HG03521 (cell line): Measurements from ENCODE around the gene KRTAP10-9.
"Not testable (repeated sequence)": the region's sequence is repeated elsewhere in the genome, so short reads cannot be mapped to it uniquely, and the experiment has no call there.

Experiments
- ATAC-seq: cut with Tn5 transposase; IDR thresholded peaks from one replicate; pipeline ENCODE4 v1.9.1; 2021; ENCODE audit warnings: mild to moderate bottlenecking, moderate library complexity; ENCODE audit not compliant: unreplicated experiment

The KRTAP10-9 gene

GRCh38 chr21:44594406-44594916 is 32.4 kb upstream of the KRTAP10-9 start:
- ATAC-seq, result no peak

DNA sequence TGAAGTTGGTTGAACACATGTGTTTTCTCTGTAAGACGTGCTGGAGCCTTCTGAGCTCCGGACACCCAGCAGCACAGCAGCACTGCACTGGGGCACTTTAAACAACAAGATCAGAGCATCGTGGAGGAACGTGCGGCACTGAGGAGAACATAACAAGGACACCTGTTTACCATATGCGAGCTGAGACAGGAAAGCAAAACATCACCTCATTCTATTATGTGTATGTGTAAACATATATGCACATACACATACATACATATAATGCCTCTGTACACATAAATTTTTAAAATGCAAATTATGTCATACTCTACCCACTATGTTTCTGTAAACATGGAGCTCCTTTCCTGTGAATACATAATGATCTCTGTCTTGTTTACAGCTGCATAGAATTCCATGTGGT is 31.4 kb upstream of the KRTAP10-9 start:
- no peak for ATAC-seq

DNA sequence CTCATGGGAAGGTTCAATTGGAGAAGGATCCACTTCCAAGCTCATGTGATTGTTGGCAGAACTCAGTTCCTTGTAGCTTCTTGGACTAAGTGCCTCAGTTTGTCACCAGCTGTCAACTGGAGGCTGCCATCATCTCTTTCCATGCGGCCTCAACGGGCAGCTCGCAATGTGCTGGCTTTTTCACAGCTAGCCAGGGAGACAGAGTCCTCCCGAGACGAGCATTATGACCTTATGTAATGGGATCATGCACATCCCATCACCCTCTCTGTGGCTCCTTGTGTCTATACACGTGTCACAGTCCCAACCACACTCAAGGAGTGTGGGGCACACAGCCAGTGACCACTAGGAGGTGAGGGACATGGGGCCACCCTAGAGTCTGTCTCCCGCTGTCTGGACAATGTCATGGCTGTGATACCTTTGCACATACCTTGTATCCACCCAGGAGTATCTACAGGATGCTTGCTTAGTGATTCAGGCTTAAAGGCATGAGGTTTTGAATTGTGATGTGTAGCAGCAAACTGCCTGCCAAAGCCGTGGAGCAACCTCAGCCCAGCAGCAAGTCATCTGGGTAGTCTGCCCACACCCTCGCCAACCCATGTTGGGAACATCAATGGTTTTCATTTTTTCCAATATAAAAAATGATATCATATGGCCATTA is 30.7 kb upstream of the KRTAP10-9 start:
- no peak for ATAC-seq

GRCh38 chr21:44598061-44598460 is 28.8 kb upstream of the KRTAP10-9 start:
- no peak for ATAC-seq

- ATAC-seq, result no peak
Measured at GRCh38 chr21:44599264-44600029, 27.4 kb upstream of the KRTAP10-9 start.

DNA sequence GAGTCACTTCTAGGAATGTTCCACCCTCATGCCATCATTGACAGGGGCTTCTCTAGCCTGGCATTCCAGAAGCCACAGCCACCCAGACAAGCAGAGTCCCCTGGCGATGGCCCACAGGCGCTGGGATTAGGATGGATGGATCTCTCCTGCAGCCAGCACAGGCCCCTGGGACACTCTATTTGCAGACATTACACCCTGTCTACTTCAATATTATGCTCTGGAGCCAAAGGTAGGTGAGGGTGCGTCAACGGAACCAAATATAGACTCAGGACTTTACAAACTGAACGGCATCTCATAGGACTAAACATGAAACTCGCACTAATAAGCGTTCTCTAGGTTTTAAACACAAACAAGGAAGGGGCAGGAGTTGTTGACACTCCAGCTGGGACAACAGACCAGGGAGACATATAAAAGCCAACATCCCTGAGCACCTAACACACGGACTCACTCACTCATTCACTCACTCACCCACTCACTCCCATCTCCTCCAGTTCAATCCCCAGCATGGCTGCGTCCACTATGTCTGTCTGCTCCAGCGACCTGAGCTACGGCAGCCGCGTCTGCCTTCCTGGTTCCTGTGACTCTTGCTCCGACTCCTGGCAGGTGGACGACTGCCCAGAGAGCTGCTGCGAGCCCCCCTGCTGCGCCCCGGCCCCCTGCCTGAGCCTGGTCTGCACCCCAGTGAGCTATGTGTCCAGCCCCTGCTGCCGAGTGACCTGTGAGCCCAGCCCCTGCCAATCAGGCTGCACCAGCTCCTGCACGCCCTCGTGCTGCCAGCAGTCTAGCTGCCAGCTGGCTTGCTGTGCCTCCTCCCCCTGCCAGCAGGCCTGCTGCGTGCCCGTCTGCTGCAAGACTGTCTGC is 26.5 kb upstream of the KRTAP10-9 start, which contains the start of gene KRTAP10-7:
Gene KRTAP10-7, plus strand, starts transcription at position 480 of the 861 bp plus-strand sequence. Its CDS starts 25 bp downstream, at position 505.
- not testable (repeated sequence) for ATAC-seq

- ATAC-seq, result not testable (repeated sequence)
Measured at GRCh38 chr21:44601091-44601490, 25.8 kb upstream of the KRTAP10-9 start.

DNA sequence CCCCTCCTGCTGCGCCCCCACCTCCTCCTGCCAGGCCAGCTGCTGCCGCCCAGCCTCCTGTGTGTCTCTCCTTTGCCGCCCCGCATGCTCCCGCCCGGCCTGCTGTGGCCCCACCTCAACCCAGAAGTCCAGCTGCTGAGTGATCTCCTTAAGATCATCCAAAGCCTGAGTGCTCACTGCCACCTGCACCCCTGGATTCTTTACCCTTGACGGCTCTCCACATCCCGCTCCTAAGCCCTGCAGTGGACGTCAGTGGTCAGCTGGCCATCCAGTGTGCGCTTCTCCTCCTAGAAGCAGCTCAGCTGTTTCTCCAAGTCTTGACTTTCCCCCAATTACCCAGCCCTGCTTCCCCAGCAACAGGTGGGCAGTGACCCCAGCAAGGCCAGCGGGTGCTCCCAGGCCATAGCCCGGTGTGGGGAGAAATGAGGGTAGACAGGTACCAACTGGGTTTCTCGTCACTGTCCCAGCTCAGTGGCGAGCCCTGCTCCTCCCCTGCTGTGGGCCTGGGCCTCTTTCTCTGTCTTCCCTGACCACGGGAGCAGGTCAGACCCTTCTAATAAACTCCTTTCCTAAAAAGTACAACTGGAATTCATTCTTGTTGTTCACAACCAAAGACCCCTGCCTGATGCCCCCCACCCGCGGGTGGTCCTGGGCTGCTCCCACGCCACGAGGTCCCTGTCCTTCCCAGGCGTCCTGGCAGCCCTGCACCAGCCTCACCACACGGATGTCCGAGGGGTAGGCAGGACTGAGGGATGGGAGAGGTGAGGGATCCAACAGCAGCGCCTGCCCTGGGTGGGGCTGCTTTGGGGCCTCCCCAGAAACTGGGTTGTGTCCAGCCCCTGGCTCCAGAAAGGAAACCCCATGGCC is 25.1 kb upstream of the KRTAP10-9 start:
- ATAC-seq, result no peak

GRCh38 chr21:44602463-44602850 is 24.4 kb upstream of the KRTAP10-9 start:
- no peak for ATAC-seq

GRCh38 chr21:44603109-44603875 is 23.6 kb upstream of the KRTAP10-9 start:
- no peak for ATAC-seq

DNA sequence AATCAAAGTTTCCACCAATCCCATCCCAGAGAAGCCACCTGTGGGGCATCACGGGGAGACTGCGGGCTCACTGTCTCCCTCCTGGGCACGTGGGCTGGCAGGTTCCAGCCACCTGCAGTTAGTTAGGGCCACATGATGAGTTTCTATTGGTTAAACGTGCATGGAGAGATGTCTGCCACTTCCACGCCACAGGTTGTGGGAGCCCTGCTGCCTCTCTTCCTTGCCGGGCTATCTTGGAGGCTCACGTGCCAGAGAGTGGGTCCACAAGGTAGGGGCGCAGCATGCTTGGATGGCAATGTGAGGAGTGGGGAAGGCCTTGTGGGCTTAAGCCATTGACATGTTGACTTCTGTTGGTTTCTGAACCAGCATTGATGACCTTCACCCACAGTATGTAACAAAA is 23.0 kb upstream of the KRTAP10-9 start:
- ATAC-seq, result no peak

DNA sequence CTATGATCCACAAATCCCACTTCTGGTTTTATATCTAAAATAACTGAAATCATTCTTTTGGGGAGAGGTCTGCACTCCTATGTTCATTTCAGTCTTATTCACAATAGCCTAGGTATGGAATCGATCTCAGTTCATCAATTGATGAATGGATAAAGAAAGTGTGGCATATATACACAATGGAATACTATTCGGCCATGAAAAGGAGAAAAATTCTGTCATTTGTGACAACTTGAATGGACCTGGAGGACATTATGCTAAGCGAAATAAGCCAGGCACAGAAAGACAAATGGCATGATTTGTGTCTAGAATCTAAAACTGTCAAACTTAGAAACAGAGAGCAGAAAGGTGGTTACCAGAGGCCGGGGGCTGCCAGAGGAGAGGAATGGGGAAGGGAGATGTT is 20.4 kb upstream of the KRTAP10-9 start:
- ATAC-seq, result no peak

- no peak for ATAC-seq
Measured at GRCh38 chr21:44609193-44609592, 17.7 kb upstream of the KRTAP10-9 start.

DNA sequence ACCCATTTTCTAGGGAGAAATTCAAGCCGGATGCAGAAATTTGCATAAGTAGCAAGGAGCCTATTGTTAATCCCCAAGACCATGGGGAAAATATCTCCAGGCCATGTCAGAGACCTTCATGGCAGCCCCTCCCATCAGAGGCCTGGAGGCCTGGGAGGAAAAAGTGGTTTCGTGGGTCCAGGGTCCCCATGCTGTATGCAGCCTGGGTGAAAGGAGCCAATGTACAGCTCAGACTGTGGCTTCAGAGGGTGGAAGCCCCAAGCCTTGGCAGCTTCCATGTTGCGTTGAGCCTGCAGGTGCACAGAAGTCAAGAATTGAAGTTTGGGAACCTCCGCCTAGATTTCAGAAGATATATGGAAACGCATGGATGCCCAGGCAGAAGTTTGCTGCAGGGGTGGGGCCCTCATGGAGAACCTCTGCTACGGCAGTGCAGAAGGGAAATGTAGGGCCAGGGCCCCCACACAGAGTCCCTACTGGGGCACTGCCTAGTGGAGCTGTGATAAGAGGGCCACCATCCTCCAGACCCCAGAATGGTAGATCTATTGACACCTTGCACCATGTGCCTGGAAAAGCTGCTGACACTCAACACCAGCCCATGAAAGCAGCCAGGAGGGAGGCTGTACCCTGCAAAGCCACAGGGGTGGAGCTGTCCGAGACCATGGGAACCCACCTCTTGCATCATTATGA is 16.6 kb upstream of the KRTAP10-9 start:
- ATAC-seq, result not testable (repeated sequence)

DNA sequence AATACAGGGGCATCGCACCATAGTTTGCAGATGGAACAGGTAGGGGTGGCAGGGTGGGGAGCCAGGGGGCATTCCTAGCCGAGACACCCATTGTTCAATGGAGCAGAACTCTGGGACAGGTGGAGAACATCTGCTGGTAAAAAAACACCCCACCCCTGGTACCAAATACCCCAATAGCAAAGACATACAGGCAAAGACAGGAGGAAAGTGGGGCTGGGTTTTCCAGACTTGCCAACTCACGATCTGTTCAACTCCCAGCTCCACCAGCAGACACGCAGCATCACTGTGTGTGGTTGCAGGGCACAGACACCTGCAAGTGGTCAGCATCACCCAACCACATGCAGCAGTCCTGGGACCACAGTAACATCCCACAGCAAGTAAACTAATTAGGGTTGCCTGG is 15.3 kb upstream of the KRTAP10-9 start:
- no peak for ATAC-seq

- no peak for ATAC-seq
Measured at GRCh38 chr21:44612029-44612486, 14.8 kb upstream of the KRTAP10-9 start, which contains the start of gene KRTAP10-8. TSS of gene KRTAP10-8 (plus strand) at chr21:44612079. CDS start at chr21:44612101, 22 bp downstream.

DNA sequence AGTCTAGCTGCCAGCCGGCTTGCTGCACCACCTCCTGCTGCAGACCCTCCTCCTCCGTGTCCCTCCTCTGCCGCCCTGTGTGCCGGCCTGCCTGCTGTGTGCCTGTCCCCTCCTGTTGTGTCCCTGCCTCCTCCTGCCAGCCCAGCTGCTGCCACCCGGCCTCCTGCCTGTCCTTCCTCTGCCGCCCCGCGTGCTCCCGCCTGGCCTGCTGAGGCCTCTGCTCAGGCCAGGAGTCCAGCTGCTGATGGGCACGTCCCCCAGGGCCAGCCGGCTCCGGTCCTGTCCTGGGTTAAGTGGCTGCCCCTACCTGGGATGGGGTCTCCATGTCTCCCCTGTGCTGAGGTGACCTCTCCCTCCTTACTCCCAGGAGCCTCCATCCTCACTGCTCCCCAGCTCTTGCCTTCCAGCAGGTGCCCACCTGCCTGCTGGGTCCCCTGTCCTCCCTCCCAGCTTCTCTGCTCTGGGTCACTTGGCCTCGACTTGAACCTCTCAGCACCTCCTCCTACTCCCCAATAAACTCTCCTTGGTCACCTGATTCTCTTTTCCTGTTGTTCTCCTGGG is 14.1 kb upstream of the KRTAP10-9 start:
- ATAC-seq, result no peak

DNA sequence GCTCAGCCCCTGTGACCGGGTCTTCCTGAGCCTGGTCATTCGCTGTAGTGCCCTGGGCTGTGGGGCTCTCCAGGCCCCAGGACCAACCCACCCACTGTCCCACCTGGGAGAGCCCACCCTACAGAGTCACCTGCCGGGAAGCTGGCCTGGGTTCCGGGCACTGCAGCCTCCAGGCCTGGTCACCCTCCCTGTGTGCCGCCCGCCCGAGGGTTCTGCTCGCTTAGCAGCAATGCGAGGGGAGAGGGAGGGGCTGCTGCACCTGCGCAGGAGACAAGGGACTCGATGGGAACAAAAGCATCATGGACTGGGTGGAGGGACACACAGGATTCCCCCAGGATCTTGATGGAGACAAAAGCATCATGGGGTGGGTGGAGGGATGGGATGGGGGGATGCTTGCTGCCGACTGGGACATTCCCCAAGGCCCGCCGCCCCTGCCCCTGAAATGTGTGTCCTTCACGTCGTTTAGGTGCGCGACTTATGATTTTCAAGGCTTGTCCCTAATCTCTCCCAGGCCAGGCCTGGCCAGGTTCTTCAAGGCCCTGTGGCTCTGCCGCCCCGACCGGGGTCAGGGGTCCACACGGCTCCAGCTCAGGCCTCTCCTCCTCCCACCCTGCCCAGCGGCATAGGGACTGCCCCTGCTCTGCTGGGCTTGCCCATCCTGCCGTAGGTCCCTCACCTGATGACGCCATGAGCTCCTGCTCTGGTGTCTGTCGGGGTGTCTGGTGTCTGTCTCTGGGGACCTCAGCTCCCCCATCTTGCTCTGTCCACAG is 13.3 kb upstream of the KRTAP10-9 start:
- ATAC-seq, result no peak
